DMS153 treated with DMSO at 0.1 percent for 48 hours (cell line): ENCODE results near the gene UGCG.
A peak's percentile ranks its signal among the peaks of the same experiment; 100 is the strongest.
"Not testable (repeated sequence)": the region's sequence is repeated elsewhere in the genome, so short reads cannot be mapped to it uniquely, and the experiment has no call there.

ENCODE experiments used
- DNase-seq: peaks from one replicate; lab custom pipeline; 2025; ENCODE audit not compliant: unreplicated experiment; lab: John Stamatoyannopoulos, UW

Gene UGCG

GRCh38 chr9:111917980-111918379 is 21.4 kb downstream of the UGCG start:
- DNase-seq = no peak

GRCh38 chr9:111919875-111920274 is 23.3 kb downstream of the UGCG start:
- DNase-seq = no peak

GRCh38 chr9:111920531-111920930 is 23.9 kb downstream of the UGCG start:
- no peak for DNase-seq

- no peak for DNase-seq
These were observed 25.9 kb downstream of the UGCG start for GRCh38 chr9:111922324-111923013.

GRCh38 chr9:111924281-111924680 is 27.7 kb downstream of the UGCG start:
- DNase-seq = no peak

- DNase-seq = peak; percentile 52
These were observed 28.6 kb downstream of the UGCG start for GRCh38 chr9:111925017-111925770.

GRCh38 chr9:111925784-111926183 is 29.2 kb downstream of the UGCG start:
- DNase-seq = no peak

- DNase-seq = no peak
These were observed 29.8 kb downstream of the UGCG start for GRCh38 chr9:111926421-111926875.

- no peak for DNase-seq
These were observed 31.7 kb downstream of the UGCG start for GRCh38 chr9:111928359-111928720.

GRCh38 chr9:111934747-111935146 is 38.1 kb downstream of the UGCG start:
- no peak for DNase-seq

- no peak for DNase-seq
These were observed 39.8 kb downstream of the UGCG start for GRCh38 chr9:111936391-111936790.

GRCh38 chr9:111937301-111937700 is 40.7 kb downstream of the UGCG start:
- no peak for DNase-seq

- DNase-seq = no peak
These were observed 41.3 kb downstream of the UGCG start for GRCh38 chr9:111937781-111938426.

- DNase-seq = no peak
These were observed 41.8 kb downstream of the UGCG start for GRCh38 chr9:111938427-111938800.

GRCh38 chr9:111939322-111939721 is 42.7 kb downstream of the UGCG start:
- no peak for DNase-seq

- no peak for DNase-seq
These were observed 44.1 kb downstream of the UGCG start for GRCh38 chr9:111940697-111941096.

- no peak for DNase-seq
These were observed 46.6 kb downstream of the UGCG start for GRCh38 chr9:111943200-111943599.

GRCh38 chr9:111943746-111944145 is 47.1 kb downstream of the UGCG start:
- no peak for DNase-seq

- DNase-seq = no peak
These were observed 47.7 kb downstream of the UGCG start for GRCh38 chr9:111944241-111944866.

GRCh38 chr9:111945216-111945615 is 48.6 kb downstream of the UGCG start:
- DNase-seq = no peak

- DNase-seq = not testable (repeated sequence)
These were observed 51.5 kb downstream of the UGCG start for GRCh38 chr9:111948109-111948508.

- no peak for DNase-seq
These were observed 52.3 kb downstream of the UGCG start for GRCh38 chr9:111948951-111949350.
